ENCODE results near the gene TOP2A. TPM values are rescaled to one million over a fixed set of nuclear protein-coding genes. Genes with fewer than 3 reads are reported as not detected.

TOP2A gene, protein sequence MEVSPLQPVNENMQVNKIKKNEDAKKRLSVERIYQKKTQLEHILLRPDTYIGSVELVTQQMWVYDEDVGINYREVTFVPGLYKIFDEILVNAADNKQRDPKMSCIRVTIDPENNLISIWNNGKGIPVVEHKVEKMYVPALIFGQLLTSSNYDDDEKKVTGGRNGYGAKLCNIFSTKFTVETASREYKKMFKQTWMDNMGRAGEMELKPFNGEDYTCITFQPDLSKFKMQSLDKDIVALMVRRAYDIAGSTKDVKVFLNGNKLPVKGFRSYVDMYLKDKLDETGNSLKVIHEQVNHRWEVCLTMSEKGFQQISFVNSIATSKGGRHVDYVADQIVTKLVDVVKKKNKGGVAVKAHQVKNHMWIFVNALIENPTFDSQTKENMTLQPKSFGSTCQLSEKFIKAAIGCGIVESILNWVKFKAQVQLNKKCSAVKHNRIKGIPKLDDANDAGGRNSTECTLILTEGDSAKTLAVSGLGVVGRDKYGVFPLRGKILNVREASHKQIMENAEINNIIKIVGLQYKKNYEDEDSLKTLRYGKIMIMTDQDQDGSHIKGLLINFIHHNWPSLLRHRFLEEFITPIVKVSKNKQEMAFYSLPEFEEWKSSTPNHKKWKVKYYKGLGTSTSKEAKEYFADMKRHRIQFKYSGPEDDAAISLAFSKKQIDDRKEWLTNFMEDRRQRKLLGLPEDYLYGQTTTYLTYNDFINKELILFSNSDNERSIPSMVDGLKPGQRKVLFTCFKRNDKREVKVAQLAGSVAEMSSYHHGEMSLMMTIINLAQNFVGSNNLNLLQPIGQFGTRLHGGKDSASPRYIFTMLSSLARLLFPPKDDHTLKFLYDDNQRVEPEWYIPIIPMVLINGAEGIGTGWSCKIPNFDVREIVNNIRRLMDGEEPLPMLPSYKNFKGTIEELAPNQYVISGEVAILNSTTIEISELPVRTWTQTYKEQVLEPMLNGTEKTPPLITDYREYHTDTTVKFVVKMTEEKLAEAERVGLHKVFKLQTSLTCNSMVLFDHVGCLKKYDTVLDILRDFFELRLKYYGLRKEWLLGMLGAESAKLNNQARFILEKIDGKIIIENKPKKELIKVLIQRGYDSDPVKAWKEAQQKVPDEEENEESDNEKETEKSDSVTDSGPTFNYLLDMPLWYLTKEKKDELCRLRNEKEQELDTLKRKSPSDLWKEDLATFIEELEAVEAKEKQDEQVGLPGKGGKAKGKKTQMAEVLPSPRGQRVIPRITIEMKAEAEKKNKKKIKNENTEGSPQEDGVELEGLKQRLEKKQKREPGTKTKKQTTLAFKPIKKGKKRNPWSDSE (N-terminal part only)
- total RNA-seq (2022; extraction: Qiagen RNA extraction), result 179 to 230 TPM (median 203 TPM) in 5 replicates

DNA sequence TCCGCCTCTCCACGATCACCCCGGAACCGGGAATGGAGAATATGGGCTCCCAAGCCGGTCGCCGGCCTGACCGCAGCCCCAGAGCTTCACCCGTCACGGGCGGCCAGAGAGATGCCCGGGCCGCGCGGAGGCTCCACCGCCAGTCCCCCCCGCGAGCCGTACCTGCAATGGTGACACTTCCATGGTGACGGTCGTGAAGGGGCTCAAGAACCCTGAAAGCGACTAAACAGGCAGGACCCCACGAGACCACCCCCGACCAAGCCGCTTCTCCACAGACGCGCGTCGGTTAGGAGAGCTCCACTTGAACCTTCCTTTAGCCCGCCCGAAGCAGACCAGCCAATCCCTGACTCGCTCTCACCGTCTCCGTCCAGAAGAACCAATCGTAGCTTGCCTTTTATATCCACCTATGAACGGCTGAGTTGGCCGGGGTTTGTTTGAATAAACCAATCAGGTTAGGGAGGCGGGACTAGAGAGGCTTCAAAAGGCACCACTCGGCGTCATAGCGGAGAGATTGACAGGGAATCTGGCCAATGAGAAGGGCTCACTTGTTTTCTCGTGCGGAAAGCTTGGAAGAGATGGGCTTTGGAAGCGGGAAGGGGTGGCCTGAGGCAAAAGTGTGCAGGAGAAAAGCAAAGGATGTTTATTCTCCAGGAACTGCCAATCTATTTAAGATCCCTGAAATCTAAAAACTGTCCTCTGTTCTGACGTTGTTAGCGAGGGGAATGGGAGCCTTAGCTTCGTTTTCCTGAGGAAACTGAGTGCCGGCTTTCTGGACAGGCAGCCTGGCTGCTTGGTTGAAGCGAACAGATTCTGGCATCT is at the start of gene TOP2A:
TSS of gene TOP2A (minus strand) at position 288 of the 819 bp plus-strand sequence. CDS start at position 183, 105 bp downstream.

DNA sequence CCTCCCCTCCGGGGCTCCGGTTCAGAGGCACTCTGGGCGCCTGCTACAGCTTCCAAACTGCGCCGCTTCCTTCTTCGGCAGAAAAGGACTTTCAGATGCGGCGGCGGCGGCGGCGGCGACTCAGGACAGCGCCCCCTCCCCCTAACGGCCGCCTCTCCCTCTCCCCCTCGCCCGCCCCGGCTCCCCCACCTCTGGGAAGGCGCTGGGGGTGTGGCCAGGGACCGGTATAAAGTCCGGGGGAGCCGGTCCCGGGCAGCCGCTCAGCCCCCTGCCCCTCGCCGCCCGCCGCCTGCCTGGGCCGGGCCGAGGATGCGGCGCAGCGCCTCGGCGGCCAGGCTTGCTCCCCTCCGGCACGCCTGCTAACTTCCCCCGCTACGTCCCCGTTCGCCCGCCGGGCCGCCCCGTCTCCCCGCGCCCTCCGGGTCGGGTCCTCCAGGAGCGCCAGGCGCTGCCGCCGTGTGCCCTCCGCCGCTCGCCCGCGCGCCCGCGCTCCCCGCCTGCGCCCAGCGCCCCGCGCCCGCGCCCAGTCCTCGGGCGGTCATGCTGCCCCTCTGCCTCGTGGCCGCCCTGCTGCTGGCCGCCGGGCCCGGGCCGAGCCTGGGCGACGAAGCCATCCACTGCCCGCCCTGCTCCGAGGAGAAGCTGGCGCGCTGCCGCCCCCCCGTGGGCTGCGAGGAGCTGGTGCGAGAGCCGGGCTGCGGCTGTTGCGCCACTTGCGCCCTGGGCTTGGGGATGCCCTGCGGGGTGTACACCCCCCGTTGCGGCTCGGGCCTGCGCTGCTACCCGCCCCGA is 25.7 kb upstream of the TOP2A start, which contains the start of gene IGFBP4:
TSS of gene IGFBP4 (plus strand) at position 255 of the 792 bp plus-strand sequence. CDS start at position 541, 286 bp downstream.

DNA sequence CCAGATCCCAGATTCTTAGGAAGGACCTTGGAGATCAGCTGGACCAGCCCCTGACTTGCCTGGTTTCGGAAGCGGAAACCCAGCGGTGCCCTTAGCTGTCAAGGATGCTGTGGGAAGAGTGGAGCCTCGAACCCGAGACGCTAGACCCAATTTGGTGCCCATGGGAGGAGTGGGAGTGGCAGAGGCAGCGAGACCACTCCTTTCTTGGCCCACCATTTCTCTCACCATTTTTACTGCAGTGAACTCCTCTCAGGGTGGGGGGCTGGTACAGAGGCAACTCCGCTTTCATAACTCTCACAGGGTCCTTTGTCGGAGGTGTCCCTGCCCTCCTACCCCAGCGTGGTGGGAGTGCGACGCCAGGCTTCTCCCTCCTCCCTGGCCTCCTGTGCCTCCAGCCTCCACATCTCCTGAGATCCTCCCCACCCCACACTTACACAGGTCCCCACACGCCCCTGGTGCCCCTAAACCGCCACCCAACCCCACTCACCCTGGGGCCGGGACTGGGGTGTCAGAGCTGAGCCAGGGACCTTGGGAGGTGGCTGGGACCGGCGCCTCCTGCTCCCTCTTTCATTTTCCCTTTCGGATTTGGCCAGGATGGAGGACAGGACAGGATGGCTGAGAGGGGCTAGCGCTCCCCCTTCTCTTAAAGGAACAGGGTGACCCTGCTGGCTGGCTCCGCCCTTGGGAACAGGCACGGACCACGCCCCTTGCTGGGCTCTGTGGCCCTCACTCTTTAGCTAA is 53.4 kb downstream of the TOP2A start, which contains the start of gene GJD3:
TSS of gene GJD3 (minus strand) at position 617 of the 741 bp plus-strand sequence. CDS start 922 bp downstream, outside the sequence.

Other genes with a start within 250 kb of the TOP2A start
- 1.7 to 3.1 TPM (median 2.9 TPM) in 5 replicates for gene RAPGEFL1, start 240.4 kb downstream of the TOP2A start, total RNA-seq (2022; extraction: Qiagen RNA extraction)
- 17.0 to 29.3 TPM (median 26.2 TPM) in 5 replicates for gene WIPF2, start 198.6 kb downstream of the TOP2A start, total RNA-seq (2022; extraction: Qiagen RNA extraction)
- gene CDC6, start 130.0 kb downstream of the TOP2A start, total RNA-seq (2022; extraction: Qiagen RNA extraction), result 48.1 to 56.0 TPM (median 54.6 TPM) in 5 replicates
- gene RARA, start 108.7 kb downstream of the TOP2A start, total RNA-seq (2022; extraction: Qiagen RNA extraction), result 40.9 to 55.1 TPM (median 51.4 TPM) in 5 replicates
- gene GJD3, start 53.2 kb downstream of the TOP2A start, total RNA-seq (2022; extraction: Qiagen RNA extraction), result 0.40 to 0.76 TPM (median 0.71 TPM) in 5 replicates
- 2,073 to 3,040 TPM (median 2,640 TPM) in 5 replicates for gene IGFBP4, start 25.6 kb upstream of the TOP2A start, total RNA-seq (2022; extraction: Qiagen RNA extraction)
- 194 to 318 TPM (median 270 TPM) in 5 replicates for gene TNS4, start 83.7 kb upstream of the TOP2A start, total RNA-seq (2022; extraction: Qiagen RNA extraction)
- gene CCR7, start 147.6 kb upstream of the TOP2A start, total RNA-seq (2022; extraction: Qiagen RNA extraction), result 0.44 to 1.0 TPM (median 0.97 TPM) in 5 replicates
- gene SMARCE1, start 229.9 kb upstream of the TOP2A start, total RNA-seq (2022; extraction: Qiagen RNA extraction), result 103 to 120 TPM (median 112 TPM) in 5 replicates
- 0.25 to 0.51 TPM (median 0.38 TPM) in 5 replicates for gene KRT222, start 247.3 kb upstream of the TOP2A start, total RNA-seq (2022; extraction: Qiagen RNA extraction)